H1 (cell line): ENCODE measurements around the gene NOL9. TPM values are rescaled to one million over a fixed set of nuclear protein-coding genes. Genes with fewer than 3 reads are reported as not detected.

Experiments
- BACH1 ChIP-seq: IDR thresholded peaks from 2 replicates; pipeline ENCODE4 v1.6.1; 2012; ENCODE audit warnings: low read length, improper control_type of control experiment
- CBX8 ChIP-seq: fragments of 300-800, 300-1000 bp; sonication (generic); IDR thresholded peaks from 2 replicates; pipeline ENCODE4 v1.7.1; 2016; ENCODE audit warnings: low read depth, low read length, borderline replicate concordance
- CEBPB ChIP-seq: IDR thresholded peaks from 2 replicates; pipeline ENCODE4 v1.6.1; 2012; ENCODE audit warnings: low read depth, low read length
- CHD2 ChIP-seq: IDR thresholded peaks from 2 replicates; pipeline ENCODE4 v1.6.1; 2012; ENCODE audit warnings: low read length, improper control_type of control experiment
- EZH2 ChIP-seq: fragments of 200-600 bp; sonication (generic); IDR thresholded peaks from 2 replicates; pipeline ENCODE4 v1.7.1; 2012; ENCODE audit warnings: low read depth, mild to moderate bottlenecking, moderate library complexity, low read length, inconsistent platforms; ENCODE audit not compliant: severe bottlenecking
- KDM5A ChIP-seq: fragments of 200-600 bp; IDR thresholded peaks from 2 replicates; pipeline ENCODE4 v1.7.1; 2012; ENCODE audit warnings: mild to moderate bottlenecking, low read length, inconsistent platforms, mixed read lengths
- MAFK ChIP-seq: IDR thresholded peaks from 2 replicates; pipeline ENCODE4 v1.6.1; 2012; ENCODE audit warnings: low read depth, mild to moderate bottlenecking, improper control_type of control experiment, low read length
- PHF8 ChIP-seq: fragments of 200-600 bp; sonication (generic); conservative IDR thresholded peaks from 2 replicates; pipeline ENCODE4 v1.7.1; 2012; ENCODE audit warnings: low read depth, mild to moderate bottlenecking, inconsistent platforms, low read length, moderate library complexity
- POLR2A ChIP-seq, 2 experiments: IDR thresholded peaks; 1 replicate in 1 of 2; 2 replicates in 1 of 2; pipeline ENCODE4 v1.6.1; 2011; ENCODE audit warnings: low read depth in 2 of 2, low read length in 2 of 2, mild to moderate bottlenecking in 2 of 2; ENCODE audit errors: control extremely low read depth in 1 of 2
- RXRA ChIP-seq: IDR thresholded peaks from 2 replicates; pipeline ENCODE4 v1.6.1; 2011; ENCODE audit warnings: low read depth, mild to moderate bottlenecking, low read length, moderate library complexity; ENCODE audit not compliant: insufficient read depth
- TCF12 ChIP-seq: IDR thresholded peaks from 2 replicates; pipeline ENCODE4 v1.6.1; 2011; ENCODE audit warnings: low read depth, mild to moderate bottlenecking, low read length
- polyA plus RNA-seq, 7 experiments: library from polyadenylated mRNA; depleted of rRNA in 3 of 7; stranded (reverse) in 5 of 7; unstranded in 2 of 7; fragments of >200 nt in 5 of 7; fragments of 200-250 nt in 2 of 7; gene quantifications; 1 replicate in 5 of 7; 2 replicates in 1 of 7; 4 replicates in 1 of 7; pipeline versions ENCODE4 v1.2.1 to v1.2.3, GENCODE V29; 2011 to 2013; ENCODE audit warnings: missing spikeins in 2 of 7, mixed read lengths in 2 of 7
- total RNA-seq: library from RNA; stranded (reverse); fragmentation: NEBNext Ultra II Directional; extraction: Animal tissue kit (Norgen Biotek cat#: 25700); gene quantifications from 2 replicates; pipeline ENCODE4 v1.2.1, GENCODE V29; 2021
- TF ChIP-seq, protein P1 (sequence below): IDR thresholded peaks from 2 replicates; pipeline ENCODE4 v1.6.1; 2012; ENCODE audit warnings: low read length, inconsistent platforms
- TF ChIP-seq, protein P2 (sequence below): IDR thresholded peaks from 2 replicates; pipeline ENCODE4 v1.6.1; 2011; ENCODE audit warnings: low read length, improper control_type of control experiment
- TF ChIP-seq, protein P3 (sequence below): IDR thresholded peaks from 2 replicates; pipeline ENCODE4 v1.6.1; 2012; ENCODE audit warnings: inconsistent platforms

NOL9 gene
- total and polyA plus RNA-seq, 2 of the 8 experiments (the other 6 are each of a cell fraction or from before 2014, with no cell fraction given), result 17.1 to 38.1 TPM

DNA sequence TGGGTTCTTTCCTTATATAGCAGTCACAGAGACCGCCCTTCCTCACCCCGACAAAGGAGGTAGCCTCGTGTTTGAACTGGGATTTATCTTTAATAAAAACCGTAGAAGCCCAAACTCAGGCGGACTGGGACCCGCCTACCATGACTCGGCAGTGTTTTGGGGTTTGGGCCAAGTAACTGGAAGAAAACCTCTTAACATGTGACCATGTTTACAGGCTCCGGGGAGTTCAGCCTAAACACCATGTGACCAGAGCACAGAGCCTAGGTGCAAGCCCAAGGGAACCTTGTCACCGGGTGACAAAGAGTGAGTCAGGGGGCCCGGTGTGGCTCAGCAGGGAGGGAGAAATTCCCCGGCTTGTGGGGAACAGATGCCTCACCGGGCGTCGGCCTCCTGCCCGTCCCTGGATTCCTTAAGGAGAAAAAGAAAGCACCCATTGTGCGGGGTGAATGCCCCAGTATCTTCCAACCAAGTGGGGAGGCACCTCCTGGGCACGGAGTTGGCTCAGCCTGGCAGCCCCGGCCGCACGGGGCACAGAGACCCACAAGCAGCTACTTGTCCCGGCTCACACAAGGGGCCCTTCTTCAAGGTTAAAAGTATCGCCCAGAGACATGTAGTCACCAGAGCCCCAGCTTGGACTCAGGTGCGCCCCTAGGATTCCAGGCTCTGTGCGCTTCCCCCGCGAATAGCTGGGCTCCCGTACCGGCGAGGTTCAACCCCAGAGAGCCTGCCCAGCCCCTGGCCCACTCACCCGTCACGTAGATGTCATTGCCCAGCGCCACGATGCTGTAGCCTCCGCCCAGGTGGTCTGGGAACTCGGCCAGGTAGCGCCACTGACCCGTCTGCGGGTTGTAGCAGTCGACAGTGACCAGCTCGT, 47.0 kb upstream of the NOL9 start (continued):
- TF ChIP-seq, protein P1, sequence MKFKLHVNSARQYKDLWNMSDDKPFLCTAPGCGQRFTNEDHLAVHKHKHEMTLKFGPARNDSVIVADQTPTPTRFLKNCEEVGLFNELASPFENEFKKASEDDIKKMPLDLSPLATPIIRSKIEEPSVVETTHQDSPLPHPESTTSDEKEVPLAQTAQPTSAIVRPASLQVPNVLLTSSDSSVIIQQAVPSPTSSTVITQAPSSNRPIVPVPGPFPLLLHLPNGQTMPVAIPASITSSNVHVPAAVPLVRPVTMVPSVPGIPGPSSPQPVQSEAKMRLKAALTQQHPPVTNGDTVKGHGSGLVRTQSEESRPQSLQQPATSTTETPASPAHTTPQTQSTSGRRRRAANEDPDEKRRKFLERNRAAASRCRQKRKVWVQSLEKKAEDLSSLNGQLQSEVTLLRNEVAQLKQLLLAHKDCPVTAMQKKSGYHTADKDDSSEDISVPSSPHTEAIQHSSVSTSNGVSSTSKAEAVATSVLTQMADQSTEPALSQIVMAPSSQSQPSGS, result no peak
- TF ChIP-seq CHD2, result no peak
- no peak for TF ChIP-seq EZH2
- TF ChIP-seq POLR2A (IDR thresholded peaks at IDR 0.05; ENCODE audit: control extremely low read depth in 1 of 2, low read depth in 2 of 2, low read length in 2 of 2), result no peak; a peak in 1 of 3 replicates
- TF ChIP-seq PHF8, result 0 out of 2 replicates have a peak, but pooled peaks have one; percentile 15
- peak; percentile 78; the same call in 1 of the 2 replicates for TF ChIP-seq MAFK
- TF ChIP-seq CEBPB, result no peak
- TF ChIP-seq TCF12, result no peak
- TF ChIP-seq, protein P2, sequence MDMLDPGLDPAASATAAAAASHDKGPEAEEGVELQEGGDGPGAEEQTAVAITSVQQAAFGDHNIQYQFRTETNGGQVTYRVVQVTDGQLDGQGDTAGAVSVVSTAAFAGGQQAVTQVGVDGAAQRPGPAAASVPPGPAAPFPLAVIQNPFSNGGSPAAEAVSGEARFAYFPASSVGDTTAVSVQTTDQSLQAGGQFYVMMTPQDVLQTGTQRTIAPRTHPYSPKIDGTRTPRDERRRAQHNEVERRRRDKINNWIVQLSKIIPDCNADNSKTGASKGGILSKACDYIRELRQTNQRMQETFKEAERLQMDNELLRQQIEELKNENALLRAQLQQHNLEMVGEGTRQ, result peak; percentile 55
- TF ChIP-seq, protein P3, sequence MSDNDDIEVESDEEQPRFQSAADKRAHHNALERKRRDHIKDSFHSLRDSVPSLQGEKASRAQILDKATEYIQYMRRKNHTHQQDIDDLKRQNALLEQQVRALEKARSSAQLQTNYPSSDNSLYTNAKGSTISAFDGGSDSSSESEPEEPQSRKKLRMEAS, result peak; percentile 51
- no peak for TF ChIP-seq KDM5A
- TF ChIP-seq CBX8, result no peak
- no peak for TF ChIP-seq RXRA
- peak; percentile 87 for TF ChIP-seq BACH1
